Esophagus muscularis mucosa (tissue), 3 donors: ENCODE results near the gene SERPINH1.

Source experiments
- CTCF ChIP-seq, 3 experiments: fragments of 200-600 bp in 2 of 3; fragments of 450-650 bp in 1 of 3; sonication (generic) in 2 of 3; IDR thresholded peaks; one replicate each; pipeline ENCODE4 v1.5.1; 2017 to 2019; ENCODE audit warnings: antibody characterized with exemption in 3 of 3, mild to moderate bottlenecking in 2 of 3, moderate library complexity in 1 of 3
- POLR2A ChIP-seq: fragments of 450-650 bp; IDR thresholded peaks from one replicate; pipeline ENCODE4 v1.6.1; 2017; ENCODE audit warnings: antibody characterized with exemption, moderate library complexity, mild to moderate bottlenecking, low read depth
- POLR2AphosphoS5 ChIP-seq, 2 donors: sonication (generic); formaldehyde crosslinking; IDR thresholded peaks; one replicate each; pipeline ENCODE4 v1.6.1; 2017; ENCODE audit warnings: antibody characterized with exemption in 2 of 2

- TF ChIP-seq CTCF (IDR thresholded peaks at IDR 0.05) (no peak), POLR2A (no peak), POLR2AphosphoS5 (IDR thresholded peaks at IDR 0.05) (no peak)
Measured at GRCh38 chr11:75526192-75526541, 35.9 kb upstream of the SERPINH1 start.
